Lung (tissue), 12 donors: ENCODE data around the gene FBXO10. TPM values are rescaled to one million over a fixed set of nuclear protein-coding genes. Genes with fewer than 3 reads are reported as not detected.
"Not testable (repeated sequence)": the region's sequence is repeated elsewhere in the genome, so short reads cannot be mapped to it uniquely, and the experiment has no call there.

Experiments
- ATAC-seq: fragments of 200-7000 bp; cut with Tn5 transposase; one replicate; pipeline ENCODE4 v1.9.1; 2020; ENCODE audit warnings: moderate number of reproducible peaks; ENCODE audit not compliant: insufficient read depth, low FRiP score
- DNase-seq, 3 donors: peaks; one replicate each; pipeline ENCODE4 v3.0.0-alpha.2; 2013 to 2017
- H3K27ac ChIP-seq, 2 donors: one replicate each; pipeline ENCODE4 v1.5.1; 2013; ENCODE audit warnings: mild to moderate bottlenecking in 2 of 2, moderate library complexity in 2 of 2, control low read depth in 1 of 2, inconsistent platforms in 1 of 2, low read depth in 1 of 2, low read length in 1 of 2
- H3K27me3 ChIP-seq, 3 donors: one replicate each; pipeline ENCODE4 v1.5.1; 2013; ENCODE audit warnings: low read length in 2 of 3; ENCODE audit not compliant: control insufficient read depth in 3 of 3, insufficient read depth in 3 of 3
- H3K36me3 ChIP-seq, 4 donors: one replicate each; pipeline ENCODE4 v1.5.1; 2013; ENCODE audit warnings: low read length in 4 of 4, mild to moderate bottlenecking in 1 of 4, moderate library complexity in 1 of 4; ENCODE audit not compliant: control insufficient read depth in 4 of 4, insufficient read depth in 4 of 4
- H3K4me1 ChIP-seq, 5 donors: one replicate each; pipeline ENCODE4 v1.5.1; 2013; ENCODE audit warnings: low read length in 5 of 5, mild to moderate bottlenecking in 2 of 5, moderate library complexity in 1 of 5; ENCODE audit not compliant: control insufficient read depth in 5 of 5, insufficient read depth in 5 of 5
- H3K4me3 ChIP-seq: one replicate; pipeline ENCODE4 v1.5.1; 2013; ENCODE audit warnings: mild to moderate bottlenecking, control low read depth, moderate library complexity
- H3K9ac ChIP-seq, 2 donors: one replicate each; pipeline ENCODE4 v1.5.1; 2013; ENCODE audit warnings: low read length in 2 of 2, control low read depth in 1 of 2; ENCODE audit not compliant: insufficient read depth in 1 of 2
- H3K9me3 ChIP-seq, 4 donors: one replicate each; pipeline ENCODE4 v1.5.1; 2013; ENCODE audit warnings: low read length in 3 of 4, mild to moderate bottlenecking in 1 of 4, moderate library complexity in 1 of 4; ENCODE audit not compliant: control insufficient read depth in 4 of 4, insufficient read depth in 3 of 4
- WGBS, 2 donors: extraction: QIAGEN DNeasy Blood & Tissue Kit; methylation state at CpG; one replicate each; pipeline ENCODE4 v1.1.7; 2013; 5-methylcytosine and 5-hydroxymethylcytosine counted together
- polyA plus RNA-seq, 2 donors: library from polyadenylated mRNA; stranded (reverse); fragments of 200-250 nt; gene quantifications; one replicate each; pipeline ENCODE4 v1.2.1, GENCODE V29; 2013
- total RNA-seq, 2 donors: library from RNA; depleted of rRNA in 1 of 2; stranded (reverse); fragments of >200 nt in 1 of 2; gene quantifications; one replicate each; pipeline ENCODE4 v1.2.1, GENCODE V29; 2014 to 2021
- TF ChIP-seq, protein P1 (sequence below): IDR thresholded peaks from 2 replicates; pipeline ENCODE4 v1.5.1; 2012; ENCODE audit warnings: mild to moderate bottlenecking; ENCODE audit errors: control extremely low read depth, extremely low read depth
- donor health status: control.
- donor health status: control.
- donor health status: Bipolar disorder and iron deficiency.
- donor health status: healthy.
- donor health status: DM: yes; HTN: yes; CAD: no.

FBXO10 gene
- total and polyA plus RNA-seq, 4 donors, result 2.6 to 6.3 (median 4.0) TPM

DNA sequence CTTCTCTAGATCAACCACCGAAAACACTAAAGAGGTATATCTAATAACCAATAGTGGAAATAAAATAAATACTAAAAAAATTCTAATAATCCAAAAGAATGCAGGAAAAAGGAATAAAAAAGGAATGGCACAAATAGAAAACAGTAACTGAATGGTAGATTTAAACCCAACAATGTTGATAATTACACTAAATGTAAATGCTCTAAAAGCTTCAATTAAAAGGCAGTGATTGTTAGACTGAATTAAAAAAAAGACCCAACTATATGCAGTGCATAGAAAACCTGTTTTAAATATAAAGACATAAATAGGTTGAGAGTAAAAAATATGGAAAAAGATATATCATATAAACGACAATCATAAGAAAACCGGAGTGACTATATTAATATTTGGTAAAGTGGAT, 101.7 kb downstream of the FBXO10 start:
- Histone ChIP-seq H3K36me3 (no peaks in the 10 kb centered on the region), H3K27me3 (peaks cover 0 to 2% (median 0%) of the 10 kb centered on the region in 3 donors), H3K4me3 (no peak overlapping the region), H3K9ac (no peak overlapping the region), H3K4me1 (peaks cover 0 to 3% (median 0%) of the 10 kb centered on the region in 5 donors), H3K9me3 (peaks cover 0 to 3% (median 1%) of the 10 kb centered on the region in 4 donors), H3K27ac (no peak overlapping the region)
- 75 to 96% methylated on average over 3 of the region's 3 CpGs for WGBS, 2 donors
- DNase-seq (no peak), ATAC-seq (no peak)
- TF ChIP-seq, protein P1, sequence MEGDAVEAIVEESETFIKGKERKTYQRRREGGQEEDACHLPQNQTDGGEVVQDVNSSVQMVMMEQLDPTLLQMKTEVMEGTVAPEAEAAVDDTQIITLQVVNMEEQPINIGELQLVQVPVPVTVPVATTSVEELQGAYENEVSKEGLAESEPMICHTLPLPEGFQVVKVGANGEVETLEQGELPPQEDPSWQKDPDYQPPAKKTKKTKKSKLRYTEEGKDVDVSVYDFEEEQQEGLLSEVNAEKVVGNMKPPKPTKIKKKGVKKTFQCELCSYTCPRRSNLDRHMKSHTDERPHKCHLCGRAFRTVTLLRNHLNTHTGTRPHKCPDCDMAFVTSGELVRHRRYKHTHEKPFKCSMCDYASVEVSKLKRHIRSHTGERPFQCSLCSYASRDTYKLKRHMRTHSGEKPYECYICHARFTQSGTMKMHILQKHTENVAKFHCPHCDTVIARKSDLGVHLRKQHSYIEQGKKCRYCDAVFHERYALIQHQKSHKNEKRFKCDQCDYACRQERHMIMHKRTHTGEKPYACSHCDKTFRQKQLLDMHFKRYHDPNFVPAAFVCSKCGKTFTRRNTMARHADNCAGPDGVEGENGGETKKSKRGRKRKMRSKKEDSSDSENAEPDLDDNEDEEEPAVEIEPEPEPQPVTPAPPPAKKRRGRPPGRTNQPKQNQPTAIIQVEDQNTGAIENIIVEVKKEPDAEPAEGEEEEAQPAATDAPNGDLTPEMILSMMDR, result no peak

DNA sequence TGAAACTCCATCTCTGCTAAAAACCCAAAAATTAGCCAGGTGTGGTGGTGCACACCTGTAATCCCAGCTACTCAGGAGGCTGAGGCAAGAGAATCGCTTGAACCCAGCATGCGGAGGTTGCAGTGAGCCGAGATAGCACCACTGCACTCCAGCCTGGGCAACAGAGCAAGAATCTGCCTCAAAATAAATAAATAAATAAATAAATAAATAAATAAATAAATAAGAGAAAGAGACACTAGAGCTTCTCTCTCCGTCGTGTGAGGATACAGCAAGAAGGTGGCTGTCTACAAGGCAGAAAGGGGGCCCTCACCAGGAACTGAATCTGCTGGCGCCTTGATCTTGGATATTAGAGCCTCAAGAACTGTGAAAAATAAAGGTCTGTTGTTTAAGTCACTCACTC, 102.2 kb downstream of the FBXO10 start:
- not testable (repeated sequence) for ATAC-seq, H3K9ac ChIP-seq, H3K27ac ChIP-seq, H3K4me3 ChIP-seq, H3K27me3 ChIP-seq, H3K9me3 ChIP-seq, DNase-seq, H3K4me1 ChIP-seq, H3K36me3 ChIP-seq
- 64 to 82% methylated on average over 6 of the region's 6 CpGs for WGBS, 2 donors

DNA sequence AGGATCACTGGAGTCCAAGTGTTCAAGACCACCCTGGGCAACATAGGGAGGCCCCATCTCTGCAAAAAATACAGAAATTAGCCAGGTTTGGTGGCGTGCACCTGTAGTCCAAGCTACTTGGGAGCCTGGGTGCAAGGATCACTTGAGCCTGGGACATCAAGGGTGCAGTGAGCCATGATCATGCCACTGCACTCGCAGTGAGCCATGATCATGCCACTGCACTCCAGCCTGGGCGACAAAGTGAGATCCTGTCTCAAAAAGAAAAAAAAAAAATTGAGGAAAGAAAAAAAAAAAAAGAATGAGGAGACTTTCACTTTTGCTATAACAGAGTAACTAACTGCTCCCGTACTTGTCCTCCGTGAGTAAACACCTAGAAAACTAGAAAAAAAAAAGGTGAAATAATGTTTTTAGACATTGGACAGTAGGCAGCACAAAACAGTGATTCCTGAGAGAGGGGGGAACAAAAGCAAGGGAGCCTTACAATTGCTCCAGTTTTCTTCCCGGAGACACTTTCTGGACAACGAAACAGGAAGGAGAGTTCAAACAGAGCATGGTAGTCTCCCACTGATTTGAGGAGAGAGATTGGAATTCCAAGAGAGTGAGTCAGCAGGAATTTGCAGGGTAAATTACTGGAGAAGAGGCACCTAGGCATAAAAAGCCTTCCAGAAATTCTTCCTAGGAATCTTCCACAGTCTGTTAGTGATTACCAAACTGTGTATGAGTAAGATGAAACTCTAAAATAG, 104.1 kb downstream of the FBXO10 start:
- peaks cover 0 to 3% (median 1%) of the 10 kb centered on the region in 4 donors for H3K9me3 ChIP-seq
- 17 to 24% methylated on average over 7 of the region's 7 CpGs for WGBS, 2 donors
- DNase-seq (peak in 2 of 3 donors; percentile 62 to 65), ATAC-seq (peak; percentile 90)
- TF ChIP-seq, protein P1, result no peak
- peak overlapping the region; percentile 56 to 86 for H3K27ac ChIP-seq
- H3K4me1 ChIP-seq, result peaks cover 0 to 3% (median 0%) of the 10 kb centered on the region in 5 donors
- peak overlapping the region; percentile 47 to 57 for H3K9ac ChIP-seq
- H3K36me3 ChIP-seq, result no peaks in the 10 kb centered on the region
- no peak overlapping the region for H3K4me3 ChIP-seq
- H3K27me3 ChIP-seq, result no peaks in the 10 kb centered on the region

DNA sequence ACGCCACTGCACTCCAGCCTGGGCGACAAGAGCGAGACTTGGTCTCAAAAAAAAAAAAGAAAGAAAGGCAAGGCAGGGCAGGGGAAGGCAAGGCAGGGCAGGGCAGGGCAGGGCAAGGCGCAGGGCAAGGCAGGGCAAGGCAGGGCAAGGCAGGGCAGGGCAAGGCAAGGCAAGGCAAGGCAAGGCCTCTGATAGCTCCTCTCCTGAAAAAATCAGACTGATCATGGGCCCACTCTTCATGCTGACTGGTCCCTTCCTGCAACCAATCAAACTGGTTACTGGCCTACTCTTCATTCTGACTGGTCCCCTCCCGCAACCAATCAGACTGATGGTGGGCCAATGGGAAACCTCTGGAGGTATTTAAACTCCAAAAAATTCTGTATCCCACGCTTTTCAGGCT, 107.6 kb downstream of the FBXO10 start:
- ATAC-seq (no peak), DNase-seq (no peak)
- 93 to 99% methylated on average over 6 of the region's 6 CpGs for WGBS, 2 donors
- H3K9me3 ChIP-seq, result no peaks in the 10 kb centered on the region
- no peaks in the 10 kb centered on the region for H3K27me3 ChIP-seq
- peaks cover 0 to 3% (median 0%) of the 10 kb centered on the region in 4 donors for H3K36me3 ChIP-seq
- H3K4me1 ChIP-seq, result peaks cover 0 to 8% (median 3%) of the 10 kb centered on the region in 5 donors
- no peak overlapping the region for H3K27ac ChIP-seq
- no peak overlapping the region for H3K4me3 ChIP-seq
- no peak overlapping the region for H3K9ac ChIP-seq
- TF ChIP-seq, protein P1, result no peak

DNA sequence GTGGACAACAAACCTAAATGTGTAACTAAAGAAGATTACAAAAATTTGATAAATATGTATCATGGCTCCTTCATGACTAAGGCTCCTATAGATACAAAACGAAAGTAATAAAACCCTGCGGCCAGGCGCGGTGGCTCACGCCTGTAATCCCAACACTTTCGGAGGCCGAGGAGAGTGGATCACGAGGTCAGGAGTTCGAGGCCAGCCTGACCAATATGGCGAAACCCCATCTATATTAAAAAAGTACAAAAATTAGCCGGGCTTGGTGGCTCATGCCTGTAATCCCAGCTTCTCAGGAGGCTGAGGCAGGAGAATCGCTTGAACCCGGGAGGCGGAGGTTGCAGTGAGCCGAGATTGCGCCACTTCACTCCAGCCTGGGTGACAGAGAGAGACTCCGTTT, 108.7 kb downstream of the FBXO10 start:
- H3K27ac ChIP-seq, H3K27me3 ChIP-seq, H3K36me3 ChIP-seq, ATAC-seq, H3K4me3 ChIP-seq, DNase-seq, H3K9me3 ChIP-seq, H3K9ac ChIP-seq: not testable (repeated sequence)
- H3K4me1 ChIP-seq, result peaks cover 0 to 16% (median 7%) of the 10 kb centered on the region in 5 donors
- WGBS, 2 donors, result 95 to 96% methylated on average over 17 of the region's 17 CpGs
